ENCODE measurements around the gene SPECC1L. TPM values are rescaled to one million over a fixed set of nuclear protein-coding genes. Genes with fewer than 3 reads are reported as not detected.
"Not testable (repeated sequence)": the region's sequence is repeated elsewhere in the genome, so short reads cannot be mapped to it uniquely, and the experiment has no call there.

SPECC1L gene
- total RNA-seq, 1 experiment from 2014 or later, result 40.8 TPM

GRCh38 chr22:24315367-24315966 lies 44.8 kb downstream of the SPECC1L start:
- Histone ChIP-seq H3K9me2 (ENCODE audit: insufficient read depth) (no peaks in the 10 kb centered on the region), H3K4me1 (ENCODE audit: control insufficient read depth in 1 of 2, insufficient read depth in 2 of 2, low read length in 2 of 2) (no peaks in the 10 kb centered on the region), H3K9me3 (ENCODE audit: control insufficient read depth in 1 of 2, insufficient read depth in 1 of 2, low read depth in 1 of 2, low read length in 2 of 2) (no peaks in the 10 kb centered on the region), H3K9ac (ENCODE audit: low read length) (no peak overlapping the region), H2AFZ (ENCODE audit: low read depth, low read length, poor library complexity, severe bottlenecking) (no peak overlapping the region), H3K4me2 (ENCODE audit: low read length) (no peak overlapping the region), H3K79me2 (ENCODE audit: insufficient read depth, low read length) (peaks cover 37% of the 10 kb centered on the region), H3K27me3 (ENCODE audit: insufficient read depth, low read length) (no peaks in the 10 kb centered on the region), H3K27ac (ENCODE audit: low read depth, low read length) (no peak overlapping the region), H4K20me1 (ENCODE audit: insufficient read depth) (no peaks in the 10 kb centered on the region), H3K4me3 (replicated peaks in 1 of 2; ENCODE audit: low read depth in 1 of 2, low read length in 2 of 2) (no peak overlapping the region), H3K36me3 (ENCODE audit: control insufficient read depth in 1 of 2, insufficient read depth in 2 of 2, low read length in 2 of 2) (peaks cover 18 to 22% of the 10 kb centered on the region in 2 experiments; a peak in 3 of 4 replicates)
- intact Hi-C loops (cut with micrococcal nuclease), result no loop called here
- BruUV-seq (replicated peaks), result no TSS peak
- TF ChIP-seq FOSL1 (IDR thresholded peaks at IDR 0.05; ENCODE audit: low read depth), result no peak
- no peak for TF ChIP-seq CEBPB (IDR thresholded peaks at IDR 0.05; ENCODE audit: low read depth)
- no peak for TF ChIP-seq MAX (IDR thresholded peaks at IDR 0.05)
- no peak for TF ChIP-seq ZBTB33 (IDR thresholded peaks at IDR 0.05; ENCODE audit: extremely low read depth, insufficient replicate concordance, low read length)
- no peak for TF ChIP-seq ZFX (IDR thresholded peaks at IDR 0.05)
- no peak for TF ChIP-seq EGR1 (IDR thresholded peaks at IDR 0.05; ENCODE audit: low read depth)
- no peak for TF ChIP-seq RAD21 (IDR thresholded peaks at IDR 0.05; ENCODE audit: low read depth)
- no peak for TF ChIP-seq CBX3 (IDR thresholded peaks at IDR 0.05; ENCODE audit: low read depth)
- no peak for TF ChIP-seq ATF3 (IDR thresholded peaks at IDR 0.05)
- no peak for TF ChIP-seq ELF1 (IDR thresholded peaks at IDR 0.05; ENCODE audit: borderline replicate concordance, low read depth)
- TF ChIP-seq POLR2A (IDR thresholded peaks at IDR 0.05; ENCODE audit: borderline replicate concordance, extremely low read depth, insufficient read depth, insufficient read length), result no peak
- TF ChIP-seq EZH2phosphoT487 (IDR thresholded peaks at IDR 0.05; ENCODE audit: borderline replicate concordance), result no peak
- no peak for TF ChIP-seq CTCF (IDR thresholded peaks at IDR 0.05 in 2 of 3, conservative IDR thresholded peaks at IDR 0.05 in 1 of 3; ENCODE audit: borderline replicate concordance in 1 of 3, insufficient read depth in 1 of 3, low read depth in 2 of 3, low read length in 2 of 3)
- TF ChIP-seq POLR2AphosphoS5 (IDR thresholded peaks at IDR 0.05; ENCODE audit: low read depth, low read length), result no peak
- TF ChIP-seq SP1 (IDR thresholded peaks at IDR 0.05; ENCODE audit: low read depth), result no peak
- TF ChIP-seq SRF (IDR thresholded peaks at IDR 0.05; ENCODE audit: low read depth), result no peak
- no peak for TF ChIP-seq SIN3A (IDR thresholded peaks at IDR 0.05; ENCODE audit: low read depth)
- no peak for TF ChIP-seq TCF7L2 (IDR thresholded peaks at IDR 0.05; ENCODE audit: borderline replicate concordance, extremely low read depth, insufficient read depth, insufficient read length)
- ChIA-PET POLR2A (no interaction called here), CTCF (no interaction called here), RAD21 (ENCODE audit: low non-redundant PET in 1 of 2, low total read pairs in 2 of 2, uncharacterized antibody in 2 of 2, unreplicated experiment in 2 of 2) (no interaction called here)
- no peak for DNase-seq (ENCODE audit: low read depth, low spot score)
- ATAC-seq, result no peak

GRCh38 chr22:24316264-24316663 lies 45.6 kb downstream of the SPECC1L start:
- DNase-seq (ENCODE audit: low read depth, low spot score); H3K4me3 ChIP-seq (replicated peaks in 1 of 2; ENCODE audit: low read depth in 1 of 2, low read length in 2 of 2); RAD21 ChIA-PET (ENCODE audit: low non-redundant PET in 1 of 2, low total read pairs in 2 of 2, uncharacterized antibody in 2 of 2, unreplicated experiment in 2 of 2); POLR2A ChIA-PET; H3K9me2 ChIP-seq (ENCODE audit: insufficient read depth); H3K27me3 ChIP-seq (ENCODE audit: insufficient read depth, low read length); H3K4me1 ChIP-seq (ENCODE audit: control insufficient read depth in 1 of 2, insufficient read depth in 2 of 2, low read length in 2 of 2); H3K4me2 ChIP-seq (ENCODE audit: low read length); CTCF ChIA-PET; ATAC-seq; intact Hi-C loops (cut with micrococcal nuclease); H3K27ac ChIP-seq (ENCODE audit: low read depth, low read length); H3K9me3 ChIP-seq (ENCODE audit: control insufficient read depth in 1 of 2, insufficient read depth in 1 of 2, low read depth in 1 of 2, low read length in 2 of 2); BruUV-seq (replicated peaks); H4K20me1 ChIP-seq (ENCODE audit: insufficient read depth); H2AFZ ChIP-seq (ENCODE audit: low read depth, low read length, poor library complexity, severe bottlenecking); H3K9ac ChIP-seq (ENCODE audit: low read length): not testable (repeated sequence)
- peaks cover 29% of the 10 kb centered on the region; the same call in 1 of the 2 replicates for H3K79me2 ChIP-seq (ENCODE audit: insufficient read depth, low read length)
- peaks cover 20 to 24% of the 10 kb centered on the region in 2 experiments; a peak in 3 of 4 replicates for H3K36me3 ChIP-seq (ENCODE audit: control insufficient read depth in 1 of 2, insufficient read depth in 2 of 2, low read length in 2 of 2)
